ENCODE results near the gene DLGAP1. TPM values are rescaled to one million over a fixed set of nuclear protein-coding genes. Genes with fewer than 3 reads are reported as not detected.

Gene DLGAP1
- total and polyA plus RNA-seq, 2 of the 8 experiments (the other 6 are each of a cell fraction or from before 2014, with no cell fraction given) = 11.8 to 16.9 TPM

GRCh38 chr18:3616744-3617143 lies 838.4 kb downstream of the DLGAP1 start (continued):
- TF ChIP-seq CHD7 (IDR thresholded peaks at IDR 0.05; ENCODE audit: insufficient replicate concordance, low read length) = no peak
- TF ChIP-seq RAD21 (IDR thresholded peaks at IDR 0.05 in 1 of 2, conservative IDR thresholded peaks at IDR 0.05 in 1 of 2; ENCODE audit: low read depth in 2 of 2, low read length in 2 of 2) = no peak
- TF ChIP-seq GABPA (IDR thresholded peaks at IDR 0.05; ENCODE audit: borderline replicate concordance, insufficient read depth, low read length) = no peak
- TF ChIP-seq JUND (IDR thresholded peaks at IDR 0.05; ENCODE audit: low read length) = no peak
- TF ChIP-seq ASH2L (IDR thresholded peaks at IDR 0.05; ENCODE audit: low read length) = no peak
- no peak for TF ChIP-seq SP1 (IDR thresholded peaks at IDR 0.05; ENCODE audit: low read depth, low read length)
- TF ChIP-seq HDAC2 (IDR thresholded peaks at IDR 0.05; ENCODE audit: borderline replicate concordance in 1 of 2, low read depth in 2 of 2, low read length in 2 of 2) = no peak
- no peak for TF ChIP-seq CBX5 (IDR thresholded peaks at IDR 0.05; ENCODE audit: low read depth, low read length)
